ENCODE results near the gene GBP2. TPM values are rescaled to one million over a fixed set of nuclear protein-coding genes. Genes with fewer than 3 reads are reported as not detected.
"Not testable (repeated sequence)": the region's sequence is repeated elsewhere in the genome, so short reads cannot be mapped to it uniquely, and the experiment has no call there.

The GBP2 gene
- total and polyA plus RNA-seq, 5 donors, result 11.3 to 22.9 (median 15.2) TPM

- DNase-seq (no peak), ATAC-seq (no peak)
- H3K9me3 ChIP-seq (ENCODE audit: control insufficient read depth, low read length), result no peaks in the 10 kb centered on the region
- H3K27ac ChIP-seq (ENCODE audit: low read length), result no peak overlapping the region
- no peaks in the 10 kb centered on the region for H3K27me3 ChIP-seq (ENCODE audit: control insufficient read depth, insufficient read depth)
- H3K4me3 ChIP-seq (ENCODE audit: low read length), result no peak overlapping the region
- H3K4me1 ChIP-seq (ENCODE audit: control insufficient read depth, insufficient read depth, low read length), result no peaks in the 10 kb centered on the region
- intact Hi-C loops (cut with DNase I), result loop anchor here in 2 of 4 donors (5.0 to 10.0 kb wide), 3 partner anchors 197 to 267 kb away; no protein-coding TSS in a partner anchor
- 55% methylated on average over 1 of the region's 1 CpG for WGBS
Observed at GRCh38 chr1:89089962-89090361, 36.0 kb downstream of the GBP2 start.

GRCh38 chr1:89088572-89088971 is 37.3 kb downstream of the GBP2 start:
- Histone ChIP-seq H3K9me3 (ENCODE audit: control insufficient read depth, low read length) (no peaks in the 10 kb centered on the region), H3K4me1 (ENCODE audit: control insufficient read depth, insufficient read depth, low read length) (no peaks in the 10 kb centered on the region), H3K4me3 (ENCODE audit: low read length) (no peak overlapping the region), H3K27me3 (ENCODE audit: control insufficient read depth, insufficient read depth) (no peaks in the 10 kb centered on the region), H3K27ac (ENCODE audit: low read length) (no peak overlapping the region)
- ATAC-seq (no peak), DNase-seq (no peak)
- 77% methylated on average over 10 of the region's 10 CpGs for WGBS
- intact Hi-C loops (cut with DNase I), result loop anchor here in 2 of 4 donors (5.0 to 10.0 kb wide), 3 partner anchors 199 to 269 kb away; no protein-coding TSS in a partner anchor

DNA sequence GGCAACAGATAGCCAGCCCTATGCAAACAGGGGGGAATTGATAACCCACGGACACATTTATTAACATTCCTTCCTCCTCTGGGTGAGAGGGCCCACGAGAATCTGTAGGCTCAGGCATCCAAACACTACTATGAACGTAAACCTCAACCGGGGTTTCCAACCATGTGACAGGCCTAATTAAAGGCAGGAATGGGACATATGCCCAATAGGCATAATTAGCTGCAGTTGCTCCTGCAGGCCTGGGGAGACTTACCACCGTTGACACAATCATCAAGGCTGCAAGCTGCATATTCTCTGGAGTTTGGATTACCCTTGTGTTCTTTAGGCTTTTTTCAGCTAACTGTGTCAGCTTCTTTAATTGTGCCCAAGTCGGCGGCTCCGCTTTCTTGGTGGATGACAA is 38.7 kb downstream of the GBP2 start:
- H3K4me1 ChIP-seq (ENCODE audit: control insufficient read depth, insufficient read depth, low read length), result no peaks in the 10 kb centered on the region
- intact Hi-C loops (cut with DNase I), result loop anchor here in 2 of 4 donors (5.0 to 10.0 kb wide), 3 partner anchors 200 to 270 kb away; no protein-coding TSS in a partner anchor
- H3K27ac ChIP-seq (ENCODE audit: low read length), result no peak overlapping the region
- H3K4me3 ChIP-seq (ENCODE audit: low read length), result no peak overlapping the region
- no peaks in the 10 kb centered on the region for H3K9me3 ChIP-seq (ENCODE audit: control insufficient read depth, low read length)
- DNase-seq, result no peak
- no peaks in the 10 kb centered on the region for H3K27me3 ChIP-seq (ENCODE audit: control insufficient read depth, insufficient read depth)
- no peak for ATAC-seq
- 78% methylated on average over 8 of the region's 8 CpGs for whole genome bisulfite sequencing

- H3K9me3 ChIP-seq (ENCODE audit: control insufficient read depth, low read length), result no peaks in the 10 kb centered on the region
- ATAC-seq, result peak in 1 of 2 donors; percentile 73
- no peak overlapping the region for H3K27ac ChIP-seq (ENCODE audit: low read length)
- peak in 1 of 3 donors; percentile 22 for DNase-seq
- intact Hi-C loops (cut with DNase I), result loop anchor here in 2 of 4 donors (5.0 to 10.0 kb wide), 3 partner anchors 202 to 272 kb away; no protein-coding TSS in a partner anchor
- no peaks in the 10 kb centered on the region for H3K4me1 ChIP-seq (ENCODE audit: control insufficient read depth, insufficient read depth, low read length)
- H3K4me3 ChIP-seq (ENCODE audit: low read length), result no peak overlapping the region
- H3K27me3 ChIP-seq (ENCODE audit: control insufficient read depth, insufficient read depth), result no peaks in the 10 kb centered on the region
Observed at GRCh38 chr1:89085781-89086180, 40.1 kb downstream of the GBP2 start.

GRCh38 chr1:89081005-89081404 is 44.9 kb downstream of the GBP2 start:
- intact Hi-C loops (cut with DNase I), result loop anchor here in 2 of 4 donors (5.0 to 10.0 kb wide), 2 partner anchors 274 to 371 kb away; no protein-coding TSS in a partner anchor
- DNase-seq, result no peak
- H3K9me3 ChIP-seq (ENCODE audit: control insufficient read depth, low read length), result no peaks in the 10 kb centered on the region
- H3K27me3 ChIP-seq (ENCODE audit: control insufficient read depth, insufficient read depth), result no peaks in the 10 kb centered on the region
- H3K4me1 ChIP-seq (ENCODE audit: control insufficient read depth, insufficient read depth, low read length), result no peaks in the 10 kb centered on the region
- WGBS, result 60% methylated on average over 3 of the region's 3 CpGs
- no peak overlapping the region for H3K27ac ChIP-seq (ENCODE audit: low read length)
- no peak for ATAC-seq
- H3K4me3 ChIP-seq (ENCODE audit: low read length), result no peak overlapping the region

DNA sequence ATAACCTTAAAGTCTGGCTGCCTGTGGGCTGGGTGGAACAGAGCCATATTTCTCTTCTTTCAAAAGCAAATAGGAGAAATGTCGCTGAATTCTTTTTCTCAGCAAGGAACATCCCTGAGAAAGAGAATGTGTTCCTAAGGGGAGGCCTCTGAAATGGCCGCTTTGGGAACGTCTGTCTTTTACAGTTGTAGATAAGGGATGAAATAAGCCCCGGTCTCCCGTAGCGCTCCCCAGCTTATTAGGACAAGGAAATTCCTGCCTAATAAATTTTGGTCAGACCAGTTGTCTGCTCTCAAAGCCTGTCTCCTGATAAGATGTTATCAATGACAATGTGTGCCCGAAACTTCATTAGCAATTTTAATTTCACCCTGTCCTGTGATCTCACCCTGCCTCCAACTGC is 45.8 kb downstream of the GBP2 start:
- not testable (repeated sequence) for DNase-seq; H3K27me3 ChIP-seq (ENCODE audit: control insufficient read depth, insufficient read depth); ATAC-seq; H3K27ac ChIP-seq (ENCODE audit: low read length); H3K4me3 ChIP-seq (ENCODE audit: low read length); H3K4me1 ChIP-seq (ENCODE audit: control insufficient read depth, insufficient read depth, low read length); H3K9me3 ChIP-seq (ENCODE audit: control insufficient read depth, low read length)
- intact Hi-C loops (cut with DNase I), result loop anchor here in 2 of 4 donors (5.0 to 10.0 kb wide), 2 partner anchors 275 to 372 kb away; no protein-coding TSS in a partner anchor
- WGBS, result 88% methylated on average over 7 of the region's 7 CpGs

- ATAC-seq; intact Hi-C loops (cut with DNase I): not testable (repeated sequence)
- 66% methylated on average over 8 of the region's 8 CpGs for WGBS
Observed at GRCh38 chr1:89072466-89073065, 53.3 kb downstream of the GBP2 start.

DNA sequence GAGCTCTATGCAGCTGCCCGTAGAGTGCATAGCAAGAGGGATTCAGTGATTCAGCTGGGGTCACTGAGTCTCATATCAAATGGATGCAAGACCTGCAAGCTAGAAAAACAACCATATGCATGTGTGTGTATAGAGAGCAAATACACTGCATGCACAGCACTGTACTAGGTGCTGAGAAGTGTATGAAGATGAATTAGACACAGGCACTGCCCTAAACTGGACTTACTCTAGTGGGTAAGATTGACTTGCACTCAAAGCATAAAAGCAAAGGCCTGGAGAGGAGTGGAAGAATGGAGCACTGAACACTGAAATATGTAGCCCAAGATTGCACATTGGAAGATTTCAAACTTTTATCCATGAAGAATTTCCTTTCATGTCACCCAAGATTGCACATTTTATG is 55.4 kb downstream of the GBP2 start:
- no peak for DNase-seq
- H3K4me1 ChIP-seq (ENCODE audit: control insufficient read depth, insufficient read depth, low read length), result no peaks in the 10 kb centered on the region
- no peaks in the 10 kb centered on the region for H3K9me3 ChIP-seq (ENCODE audit: control insufficient read depth, low read length)
- no peak overlapping the region for H3K27ac ChIP-seq (ENCODE audit: low read length)
- whole genome bisulfite sequencing, result 53% methylated on average over 1 of the region's 1 CpG
- ATAC-seq, result no peak
- peak overlapping the region; percentile 90 for H3K4me3 ChIP-seq (ENCODE audit: low read length)
- intact Hi-C loops (cut with DNase I), result no loop called here
- H3K27me3 ChIP-seq (ENCODE audit: control insufficient read depth, insufficient read depth), result no peaks in the 10 kb centered on the region

More at GRCh38 chr1:89072466-89073065, 53.3 kb downstream of the GBP2 start:
- H3K27ac ChIP-seq (ENCODE audit: low read length); H3K9me3 ChIP-seq (ENCODE audit: control insufficient read depth, low read length); H3K27me3 ChIP-seq (ENCODE audit: control insufficient read depth, insufficient read depth); H3K4me3 ChIP-seq (ENCODE audit: low read length); H3K4me1 ChIP-seq (ENCODE audit: control insufficient read depth, insufficient read depth, low read length): not testable (repeated sequence)
- peak in 2 of 3 donors; percentile 38 to 42 for DNase-seq

DNA sequence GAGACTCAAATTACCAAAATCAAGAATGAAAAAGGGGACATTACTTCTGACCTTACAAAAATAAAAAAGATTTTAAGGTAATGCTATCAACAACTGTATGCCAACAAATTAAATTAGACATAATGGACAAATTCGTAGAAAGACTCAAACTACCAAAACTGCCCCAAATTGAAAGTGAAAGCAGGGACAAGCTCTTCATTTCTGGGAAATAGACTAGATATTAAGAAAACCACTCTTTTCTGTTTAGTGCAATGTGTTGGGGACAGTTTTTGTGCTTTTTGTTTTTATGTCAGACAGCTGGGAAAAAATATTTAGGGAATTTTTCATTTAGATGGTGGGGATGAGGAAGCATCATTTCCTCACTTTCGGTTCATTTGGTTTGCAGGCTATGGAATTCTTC is 56.0 kb downstream of the GBP2 start:
- H3K4me1 ChIP-seq (ENCODE audit: control insufficient read depth, insufficient read depth, low read length), result no peaks in the 10 kb centered on the region

DNA sequence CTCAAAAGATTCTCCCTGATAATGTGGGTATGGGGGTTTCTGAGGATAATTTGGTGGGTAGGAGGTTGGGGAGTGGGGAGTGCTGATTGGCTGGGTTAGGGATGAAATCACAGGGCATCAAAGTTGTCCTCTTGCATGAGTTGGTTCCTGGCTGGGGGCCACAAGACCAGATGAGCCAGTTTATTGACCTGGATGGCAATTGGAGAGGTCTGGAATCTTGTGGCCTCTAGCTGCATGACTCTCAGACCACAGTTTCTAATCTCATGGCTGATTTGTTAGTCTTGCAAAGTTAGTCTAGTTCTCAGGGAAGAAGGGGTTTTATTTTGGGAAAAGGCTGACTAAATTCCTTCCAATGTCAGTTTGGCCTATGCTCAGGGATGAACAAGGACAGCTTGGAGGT is 57.6 kb downstream of the GBP2 start:
- ATAC-seq, result no peak
- Histone ChIP-seq H3K27me3 (ENCODE audit: control insufficient read depth, insufficient read depth) (no peaks in the 10 kb centered on the region), H3K4me1 (ENCODE audit: control insufficient read depth, insufficient read depth, low read length) (no peaks in the 10 kb centered on the region), H3K9me3 (ENCODE audit: control insufficient read depth, low read length) (no peaks in the 10 kb centered on the region), H3K4me3 (ENCODE audit: low read length) (no peak overlapping the region), H3K27ac (ENCODE audit: low read length) (no peak overlapping the region)
- DNase-seq, result no peak
- intact Hi-C loops (cut with DNase I), result no loop called here

More for the DNA sequence above, 56.0 kb downstream of the GBP2 start:
- H3K27me3 ChIP-seq (ENCODE audit: control insufficient read depth, insufficient read depth), result no peaks in the 10 kb centered on the region
- 28% methylated on average over 2 of the region's 2 CpGs for WGBS
- intact Hi-C loops (cut with DNase I), result no loop called here
- H3K9me3 ChIP-seq (ENCODE audit: control insufficient read depth, low read length), result no peaks in the 10 kb centered on the region
- DNase-seq (no peak), ATAC-seq (no peak)
- H3K27ac ChIP-seq (ENCODE audit: low read length), result no peak overlapping the region
- H3K4me3 ChIP-seq (ENCODE audit: low read length), result peak overlapping the region; percentile 90

- Histone ChIP-seq H3K27me3 (ENCODE audit: control insufficient read depth, insufficient read depth) (no peaks in the 10 kb centered on the region), H3K4me1 (ENCODE audit: control insufficient read depth, insufficient read depth, low read length) (peaks cover 3% of the 10 kb centered on the region), H3K9me3 (ENCODE audit: control insufficient read depth, low read length) (no peaks in the 10 kb centered on the region), H3K27ac (ENCODE audit: low read length) (peak within 1 kb of the TSS; percentile 90), H3K4me3 (ENCODE audit: low read length) (peak within 1 kb of the TSS; percentile 92)
- intact Hi-C loops (cut with DNase I), result no loop called here
- 36% methylated on average over 4 of the region's 4 CpGs for WGBS
- ATAC-seq (peak; percentile 95 to 96), DNase-seq (no peak)
Observed at GRCh38 chr1:89065079-89065868, 60.6 kb downstream of the GBP2 start, which contains the start of gene GBP1. TSS of gene GBP1 (minus strand) at chr1:89065208. CDS start at chr1:89063234, 1,974 bp downstream.

Measured in right cardiac atrium (tissue), 5 donors.